ENCODE results near the gene TUG1.

Gene TUG1

GRCh38 chr22:30996462-30996861 lies 27.4 kb downstream of the TUG1 start:
- no peak for DNase-seq

GRCh38 chr22:30998329-30998728 lies 29.3 kb downstream of the TUG1 start:
- DNase-seq = no peak

- DNase-seq = no peak
Observed at GRCh38 chr22:31001124-31001770, 32.2 kb downstream of the TUG1 start.

- no peak for DNase-seq
Observed at GRCh38 chr22:31005535-31005934, 36.5 kb downstream of the TUG1 start.

- no peak for DNase-seq
Observed at GRCh38 chr22:31019191-31019930, 50.3 kb downstream of the TUG1 start.

- no peak for DNase-seq
Observed at GRCh38 chr22:31020334-31020733, 51.3 kb downstream of the TUG1 start.

- no peak for DNase-seq
Observed at GRCh38 chr22:31022516-31022915, 53.5 kb downstream of the TUG1 start.
